GM23248 (cell line): Measurements from ENCODE around the gene EEF1B2. TPM values are rescaled to one million over a fixed set of nuclear protein-coding genes. Genes with fewer than 3 reads are reported as not detected.
A peak's percentile ranks its signal among the peaks of the same experiment; 100 is the strongest.

ENCODE experiments used
- DNase-seq: peaks from one replicate; pipeline ENCODE4 v3.0.0-alpha.2; 2015
- H2AFZ ChIP-seq: fragments of 200-600 bp; sonication (generic); 2 replicates; pipeline ENCODE4 v1.6.1; 2016; ENCODE audit warnings: antibody characterized with exemption
- H3F3A ChIP-seq: fragments of 200-600 bp; sonication (generic); 2 replicates; pipeline ENCODE4 v1.6.1; 2016; ENCODE audit warnings: mild to moderate bottlenecking, antibody characterized with exemption, mixed run types; ENCODE audit not compliant: insufficient read depth
- H3K27ac ChIP-seq: fragments of 200-600 bp; sonication (generic); 2 replicates; pipeline ENCODE4 v1.5.1; 2016; ENCODE audit warnings: mild to moderate bottlenecking
- H3K27me3 ChIP-seq: fragments of 200-600 bp; sonication (generic); replicated peaks from 2 replicates; pipeline ENCODE4 v1.6.1; 2016; ENCODE audit warnings: mild to moderate bottlenecking; ENCODE audit not compliant: insufficient read depth
- H3K36me3 ChIP-seq: fragments of 200-600 bp; sonication (generic); 2 replicates; pipeline ENCODE4 v1.6.1; 2016; ENCODE audit warnings: low read depth, mild to moderate bottlenecking
- H3K4me1 ChIP-seq: fragments of 200-600 bp; sonication (generic); 2 replicates; pipeline ENCODE4 v1.6.1; 2016; ENCODE audit warnings: mild to moderate bottlenecking; ENCODE audit not compliant: insufficient read depth
- H3K4me2 ChIP-seq: fragments of 200-600 bp; sonication (generic); one replicate; pipeline ENCODE4 v1.6.1; 2016; ENCODE audit warnings: mild to moderate bottlenecking; ENCODE audit not compliant: unreplicated experiment
- H3K4me3 ChIP-seq: fragments of 200-600 bp; sonication (generic); 2 replicates; pipeline ENCODE4 v1.5.1; 2016; ENCODE audit warnings: mild to moderate bottlenecking
- H3K79me2 ChIP-seq: fragments of 200-600 bp; sonication (generic); 2 replicates; pipeline ENCODE4 v1.6.1; 2016; ENCODE audit warnings: mild to moderate bottlenecking; ENCODE audit not compliant: insufficient read depth
- H3K9ac ChIP-seq: fragments of 200-600 bp; sonication (generic); 2 replicates; pipeline ENCODE4 v1.6.1; 2016; ENCODE audit warnings: mild to moderate bottlenecking
- H3K9me2 ChIP-seq: fragments of 200-600 bp; sonication (generic); 2 replicates; pipeline ENCODE4 v1.6.1; 2016; ENCODE audit warnings: mixed run types, mild to moderate bottlenecking, moderate library complexity; ENCODE audit not compliant: insufficient read depth
- H3K9me3 ChIP-seq: fragments of 200-600 bp; sonication (generic); one replicate; pipeline ENCODE4 v1.6.1; 2017; ENCODE audit warnings: low read depth
- H4K20me1 ChIP-seq: fragments of 200-600 bp; sonication (generic); 2 replicates; pipeline ENCODE4 v1.6.0; 2016; ENCODE audit not compliant: insufficient read depth
- EZH2 ChIP-seq: fragments of 200-600 bp; sonication (generic); IDR thresholded peaks from 2 replicates; pipeline ENCODE4 v1.6.1; 2018; ENCODE audit warnings: antibody characterized with exemption, mild to moderate bottlenecking; ENCODE audit not compliant: insufficient read depth, poor library complexity, severe bottlenecking
- EZH2phosphoT487 ChIP-seq: fragments of 200-600 bp; sonication (generic); IDR thresholded peaks from 2 replicates; pipeline ENCODE4 v1.6.1; 2018; ENCODE audit warnings: antibody characterized with exemption, moderate library complexity, mild to moderate bottlenecking, low read depth; ENCODE audit not compliant: insufficient read depth
- WGBS, 2 experiments: methylation state at CpG; one replicate each; pipeline ENCODE4 v1.1.6; 2015 to 2017; ENCODE audit warnings: low lambda C conversion rate in 2 of 2, low coverage in 1 of 2; ENCODE audit errors: missing lambda C conversion rate in 2 of 2; 5-methylcytosine and 5-hydroxymethylcytosine counted together
- in situ Hi-C: fragments of 300-500 bp; cut with MboI; formaldehyde crosslinking; loops from 2 replicates; pipeline ENCODE4 v1.15.0; 2020
- polyA plus RNA-seq: library from polyadenylated mRNA; unstranded; fragments of >200 nt; fragmentation: Nextera tagmentation; extraction: Ambion mirVana; gene quantifications from 2 replicates; pipeline ENCODE4 v1.2.1, GENCODE V29; 2016
- total RNA-seq: library from RNA; depleted of rRNA; stranded (reverse); fragments of >200 nt; shearing (Covaris generic); gene quantifications from 2 replicates; pipeline ENCODE4 v1.2.3, GENCODE V29; 2014; rRNA removed

The EEF1B2 gene
- total RNA-seq = 365 and 382 TPM in 2 replicates
- 390 and 394 TPM in 2 replicates for polyA plus RNA-seq

DNA sequence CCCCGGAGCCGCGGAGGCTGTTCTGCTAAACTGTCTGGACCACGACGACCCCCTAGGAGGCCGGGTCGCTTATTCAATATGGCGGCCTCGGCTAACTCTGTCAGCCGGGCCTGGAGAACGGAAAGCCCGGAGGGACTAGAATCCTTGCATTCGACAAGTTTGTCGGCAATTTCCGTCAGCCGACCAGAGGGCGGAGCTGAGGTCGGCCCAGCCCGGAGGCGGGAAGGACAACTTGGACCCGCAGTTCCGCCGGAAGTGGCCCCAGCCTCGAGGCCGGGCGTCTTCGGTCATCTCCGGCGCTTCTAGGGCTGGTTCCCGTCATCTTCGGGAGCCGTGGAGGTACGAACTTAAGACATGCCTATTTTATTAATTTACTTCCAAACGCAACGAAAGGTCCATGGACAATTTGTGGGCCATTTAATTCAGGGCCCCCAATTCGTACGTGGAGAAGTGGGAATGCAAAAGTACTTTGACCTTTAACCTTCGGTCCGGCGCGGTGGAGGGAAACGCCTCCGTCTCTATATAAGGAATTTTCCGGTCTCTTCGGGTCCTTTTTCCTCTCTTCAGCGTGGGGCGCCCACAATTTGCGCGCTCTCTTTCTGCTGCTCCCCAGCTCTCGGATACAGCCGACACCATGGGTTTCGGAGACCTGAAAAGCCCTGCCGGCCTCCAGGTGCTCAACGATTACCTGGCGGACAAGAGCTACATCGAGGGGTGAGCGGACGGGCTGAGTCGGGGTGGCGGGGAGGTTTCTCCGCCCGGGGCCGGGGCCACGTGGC lies at the start of gene EEF1B2, which contains the start of gene NDUFS1:
Gene EEF1B2 (plus strand): TSS at position 550 of the 779 bp plus-strand sequence. CDS start 85 bp downstream, at position 635.
Gene NDUFS1 (minus strand): TSS at position 99 of the 779 bp plus-strand sequence. CDS start 5,766 bp downstream, outside the sequence.
- Histone ChIP-seq H3K9me3 (no peaks in the 10 kb centered on the region), H3K27me3 (no peaks in the 10 kb centered on the region), H3F3A (peaks cover 34% of the 10 kb centered on the region), H3K4me3 (peak within 1 kb of the TSS; percentile 96), H2AFZ (peak within 1 kb of the TSS; percentile 84), H4K20me1 (no peaks in the 10 kb centered on the region), H3K27ac (peak within 1 kb of the TSS; percentile 92), H3K36me3 (peaks cover 33% of the 10 kb centered on the region), H3K4me1 (peaks cover 21% of the 10 kb centered on the region), H3K9me2 (no peaks in the 10 kb centered on the region), H3K9ac (peak within 1 kb of the TSS; percentile 95), H3K4me2 (peak within 1 kb of the TSS; percentile 96), H3K79me2 (peaks cover 89% of the 10 kb centered on the region)
- TF ChIP-seq EZH2phosphoT487 = no peak
- TF ChIP-seq EZH2 = no peak
- in situ Hi-C loops = loop anchor here (10.0 kb wide), 1 partner anchor 105 kb away; no protein-coding TSS in a partner anchor
- DNase-seq = peak; percentile 100
- WGBS, 2 experiments = 1 to 2% methylated on average over 55 to 64 of the region's 64 CpGs

DNA sequence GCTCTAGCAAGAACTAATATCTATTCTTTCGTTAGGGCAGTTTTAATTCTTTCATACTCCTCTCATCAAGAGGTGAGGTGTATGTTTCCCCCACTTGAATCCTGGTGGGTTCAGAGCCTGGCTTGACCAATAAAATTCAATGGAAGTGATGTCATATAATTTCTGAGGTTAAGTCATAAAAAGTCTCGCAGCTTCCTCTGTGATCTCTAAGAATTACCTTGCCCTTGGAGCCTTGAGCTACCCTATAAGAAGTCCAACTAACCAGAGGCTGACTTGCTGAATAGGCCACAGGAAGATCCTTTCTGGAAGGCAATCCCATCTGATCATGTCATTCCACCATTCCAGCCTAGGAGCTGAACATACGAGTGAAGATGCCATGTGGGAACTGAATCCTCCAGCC lies 47.6 kb upstream of the EEF1B2 start:
- Histone ChIP-seq H3K9ac (no peak overlapping the region), H3K9me3 (no peaks in the 10 kb centered on the region), H3F3A (peaks cover 36% of the 10 kb centered on the region; the same call in 1 of the 2 replicates), H3K27me3 (no peaks in the 10 kb centered on the region), H3K27ac (no peak overlapping the region), H3K79me2 (no peaks in the 10 kb centered on the region), H2AFZ (no peak overlapping the region), H3K4me3 (no peak overlapping the region), H3K4me2 (no peak overlapping the region), H3K9me2 (no peaks in the 10 kb centered on the region), H4K20me1 (no peaks in the 10 kb centered on the region), H3K36me3 (no peaks in the 10 kb centered on the region), H3K4me1 (peaks cover 4% of the 10 kb centered on the region; the same call in 1 of the 2 replicates)
- TF ChIP-seq EZH2phosphoT487 (no peak), EZH2 (no peak)
- in situ Hi-C loops = no loop called here
- 84 to 89% methylated on average over 3 of the region's 3 CpGs for WGBS, 2 experiments
- peak; percentile 20 for DNase-seq

DNA sequence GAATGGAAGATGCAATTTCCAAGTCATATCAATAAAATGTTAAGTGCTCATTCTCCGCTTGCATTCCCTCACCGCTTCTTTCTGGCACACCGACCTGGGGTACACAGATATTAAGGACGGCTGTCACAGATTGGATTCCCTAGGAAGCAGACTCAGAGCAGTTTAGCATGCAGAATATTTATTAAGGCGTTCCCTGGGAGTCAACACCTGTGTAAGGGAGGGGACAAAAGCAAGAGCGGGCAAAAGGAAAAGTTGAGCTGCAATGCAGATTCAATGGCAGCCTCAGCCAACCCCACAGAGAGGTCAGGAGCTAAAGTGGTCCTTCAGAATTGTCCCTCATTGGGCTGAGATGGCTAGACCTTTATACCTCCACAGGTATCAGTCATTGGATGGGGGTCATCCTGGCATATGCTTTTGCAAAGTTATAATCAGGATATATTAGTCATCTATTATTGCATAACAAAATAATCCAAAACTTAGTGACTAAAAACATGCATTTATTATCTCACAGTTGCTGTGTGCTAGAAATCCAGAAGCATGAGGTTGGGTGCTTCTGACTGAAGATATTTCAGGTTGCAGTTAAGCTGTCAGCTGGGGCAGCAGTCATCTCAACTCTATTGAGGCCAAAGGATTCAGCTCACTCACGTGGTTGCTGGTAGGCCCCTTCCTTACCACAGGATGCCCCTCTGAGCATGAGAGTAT lies 46.7 kb upstream of the EEF1B2 start:
- Histone ChIP-seq H3K4me3 (no peak overlapping the region), H4K20me1 (no peaks in the 10 kb centered on the region), H3K9ac (no peak overlapping the region), H2AFZ (no peak overlapping the region), H3K4me2 (no peak overlapping the region), H3K36me3 (no peaks in the 10 kb centered on the region), H3K79me2 (no peaks in the 10 kb centered on the region), H3K9me2 (no peaks in the 10 kb centered on the region), H3K27ac (peak overlapping the region; percentile 47), H3K9me3 (no peaks in the 10 kb centered on the region), H3K27me3 (no peaks in the 10 kb centered on the region), H3K4me1 (peaks cover 4% of the 10 kb centered on the region; the same call in 1 of the 2 replicates), H3F3A (peaks cover 36% of the 10 kb centered on the region; the same call in 1 of the 2 replicates)
- 94 to 96% methylated on average over 7 of the region's 7 CpGs for WGBS, 2 experiments
- TF ChIP-seq EZH2 (no peak), EZH2phosphoT487 (no peak)
- DNase-seq = peak; percentile 49
- in situ Hi-C loops = no loop called here

DNA sequence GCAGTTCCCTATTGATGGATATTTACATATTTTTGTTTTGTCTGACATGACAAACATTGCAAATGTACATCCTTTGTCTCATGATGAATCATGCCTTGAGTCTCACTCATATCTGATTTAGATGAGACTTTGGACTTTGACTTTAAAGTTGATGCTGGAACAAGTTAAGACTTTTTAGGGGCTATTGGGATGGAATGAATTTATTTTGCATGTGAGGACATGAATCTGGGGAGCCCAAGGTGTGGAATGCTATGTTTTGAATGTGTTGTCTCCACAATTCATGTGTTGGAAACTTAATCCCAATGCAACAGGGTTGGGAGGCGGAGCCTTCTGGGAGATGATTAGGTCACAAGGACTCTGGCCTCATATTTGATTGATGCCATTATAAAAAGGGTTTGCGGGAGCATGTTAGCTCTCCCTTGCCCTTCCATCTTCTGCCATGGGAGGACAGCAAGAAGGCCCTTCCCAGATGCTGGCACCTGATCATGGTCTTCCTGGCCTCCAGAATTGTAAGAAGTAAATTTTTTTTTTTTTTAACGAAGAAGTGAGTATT lies 44.6 kb upstream of the EEF1B2 start:
- Histone ChIP-seq H3K9me3 (no peaks in the 10 kb centered on the region), H3K27me3 (no peaks in the 10 kb centered on the region), H3K79me2 (no peaks in the 10 kb centered on the region), H3K4me3 (no peak overlapping the region), H3K27ac (no peak overlapping the region), H3K36me3 (peaks cover 7% of the 10 kb centered on the region; the same call in 1 of the 2 replicates), H2AFZ (no peak overlapping the region), H3F3A (peaks cover 36% of the 10 kb centered on the region; the same call in 1 of the 2 replicates), H3K9ac (no peak overlapping the region), H3K9me2 (no peaks in the 10 kb centered on the region), H4K20me1 (no peaks in the 10 kb centered on the region), H3K4me1 (peaks cover 4% of the 10 kb centered on the region; the same call in 1 of the 2 replicates), H3K4me2 (no peak overlapping the region)
- WGBS, 2 experiments = 99 to 100% methylated on average over 3 of the region's 3 CpGs
- no peak for DNase-seq
- in situ Hi-C loops = no loop called here
- TF ChIP-seq EZH2phosphoT487 = no peak
- no peak for TF ChIP-seq EZH2
